Measurements from ENCODE around the gene EPOP. TPM values are rescaled to one million over a fixed set of nuclear protein-coding genes. Genes with fewer than 3 reads are reported as not detected.

The EPOP gene
- total RNA-seq, 1 experiment from 2014 or later, result 4.0 TPM

DNA sequence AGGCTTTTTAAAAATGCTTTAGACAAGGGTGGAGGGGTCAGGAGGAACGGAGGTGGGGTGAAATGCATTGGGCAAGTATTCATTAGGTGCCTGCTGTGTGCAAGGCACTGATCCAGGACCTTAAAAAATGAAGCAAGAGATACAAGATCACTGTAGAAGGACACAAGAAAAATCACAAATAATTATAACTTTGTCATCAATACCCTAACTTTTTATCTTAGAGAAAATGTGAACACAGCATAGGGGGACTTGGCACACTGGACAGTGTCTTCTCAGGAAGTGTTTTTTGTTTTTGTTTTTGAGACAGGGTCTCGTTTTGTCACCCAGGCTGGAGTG lies 7.0 kb downstream of the EPOP start:
- TF ChIP-seq CTCF (conservative IDR thresholded peaks at IDR 0.05; ENCODE audit: low read depth, low read length) (no peak; the same call in 1 of the 2 replicates), EZH2 (IDR thresholded peaks at IDR 0.05; ENCODE audit: borderline replicate concordance, low read depth, low read length, poor library complexity, severe bottlenecking) (no peak)
- Histone ChIP-seq H3K4me1 (ENCODE audit: insufficient read depth, low read length, poor library complexity, severe bottlenecking) (no peaks in the 10 kb centered on the region), H3K27ac (ENCODE audit: low read depth, low read length, poor library complexity, severe bottlenecking) (no peak overlapping the region), H3K4me3 (ENCODE audit: low read depth, low read length, poor library complexity, severe bottlenecking) (no peak overlapping the region), H3K36me3 (ENCODE audit: insufficient read depth, low read length, poor library complexity, severe bottlenecking) (no peaks in the 10 kb centered on the region), H3K9me3 (ENCODE audit: low read depth, low read length, poor library complexity, severe bottlenecking) (no peaks in the 10 kb centered on the region), H3K27me3 (replicated peaks; ENCODE audit: insufficient read depth, low read depth, low read length, poor library complexity) (peaks cover 4% of the 10 kb centered on the region)
- intact Hi-C loops (cut with micrococcal nuclease; ENCODE audit: unreplicated experiment), result loop anchor here (5.0 kb wide), 1 partner anchor 110 kb away; no protein-coding TSS in a partner anchor
- DNase-seq (ENCODE audit: low spot score), result no peak
- no TSS peak for BruUV-seq (replicated peaks)
- ChIA-PET CTCF (interaction anchor here (2.5 kb wide), 1 partner anchor 110 kb away, joined by 19 read pairs; no protein-coding TSS in a partner anchor), POLR2A (ENCODE audit: low non-redundant PET) (no interaction called here)

DNA sequence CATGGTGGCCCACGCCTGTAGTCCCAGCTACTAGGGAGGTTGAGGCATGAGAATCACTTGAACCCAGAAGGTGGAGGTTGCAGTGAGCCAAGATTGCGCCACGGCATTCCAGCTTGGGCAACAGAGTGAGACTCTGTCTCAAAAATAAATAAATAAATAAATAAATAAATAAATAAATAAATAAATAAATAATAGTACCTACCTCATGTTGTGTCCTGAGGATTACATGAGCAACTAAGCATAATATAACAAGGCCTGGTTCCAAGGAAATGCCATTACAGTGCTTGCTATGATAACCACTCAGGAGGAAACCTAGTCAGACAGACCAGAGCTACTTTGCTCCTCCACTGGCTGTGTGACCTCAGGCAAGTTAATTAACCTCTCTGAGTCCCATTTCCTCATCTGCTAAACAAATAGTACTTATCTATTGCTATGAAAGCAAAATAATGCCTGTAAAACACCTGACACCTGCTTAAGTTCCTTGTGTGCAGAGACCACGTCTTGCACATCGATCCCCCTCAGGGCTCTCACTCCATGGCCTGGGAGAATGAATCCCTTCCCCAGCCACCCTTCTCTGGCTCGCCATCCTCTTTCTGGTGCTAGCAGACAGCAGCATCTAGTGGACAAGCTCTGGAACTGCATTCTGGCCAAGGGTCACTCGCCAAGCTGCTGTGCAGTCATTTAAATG lies 7.5 kb downstream of the EPOP start:
- intact Hi-C loops (cut with micrococcal nuclease; ENCODE audit: unreplicated experiment), result loop anchor here (5.0 kb wide), 1 partner anchor 110 kb away; no protein-coding TSS in a partner anchor

DNA sequence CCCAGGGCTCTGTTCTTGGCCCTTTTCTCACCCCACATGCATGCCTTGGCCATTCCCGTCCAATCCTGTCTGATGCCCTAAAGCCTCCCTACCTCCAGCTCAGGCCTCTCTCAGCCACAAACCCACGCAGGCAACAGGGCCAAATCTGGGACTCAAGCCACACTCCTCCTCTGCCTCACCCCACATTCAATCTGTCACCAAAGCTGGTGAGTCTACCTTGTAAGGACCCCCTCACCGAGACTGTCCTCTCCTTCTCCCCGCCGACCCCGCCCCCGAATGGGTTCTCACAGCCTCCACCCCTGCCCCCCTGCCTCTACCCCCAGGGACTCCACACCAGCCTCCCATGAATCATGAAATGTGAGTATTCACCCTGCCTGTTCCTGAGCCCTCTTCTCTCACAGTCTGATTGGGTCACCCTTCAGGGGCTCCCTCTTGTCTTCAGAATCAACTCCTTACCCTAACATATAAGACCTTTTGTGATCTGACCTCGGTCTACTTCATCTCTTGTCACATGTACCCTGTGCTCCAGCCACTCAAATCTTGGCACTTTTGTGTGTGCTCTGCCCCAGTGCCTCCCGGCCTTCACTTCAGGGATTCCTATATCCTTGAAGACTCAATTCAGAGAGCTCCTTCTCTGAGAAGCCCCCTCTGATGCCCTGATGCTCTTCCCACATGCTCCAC lies 10.7 kb downstream of the EPOP start:
- intact Hi-C loops (cut with micrococcal nuclease; ENCODE audit: unreplicated experiment), result no loop called here
- H3K4me1 ChIP-seq (ENCODE audit: insufficient read depth, low read length, poor library complexity, severe bottlenecking), result no peaks in the 10 kb centered on the region
- TF ChIP-seq CTCF (conservative IDR thresholded peaks at IDR 0.05; ENCODE audit: low read depth, low read length) (no peak), EZH2 (IDR thresholded peaks at IDR 0.05; ENCODE audit: borderline replicate concordance, low read depth, low read length, poor library complexity, severe bottlenecking) (no peak)
- no peaks in the 10 kb centered on the region for H3K9me3 ChIP-seq (ENCODE audit: low read depth, low read length, poor library complexity, severe bottlenecking)
- no peaks in the 10 kb centered on the region for H3K27me3 ChIP-seq (replicated peaks; ENCODE audit: insufficient read depth, low read depth, low read length, poor library complexity)
- CTCF ChIA-PET, result interaction anchor here (1.2 to 2.0 kb wide), 2 partner anchors 106 to 155 kb away, joined by 3 to 11 read pairs; no protein-coding TSS in a partner anchor
- H3K36me3 ChIP-seq (ENCODE audit: insufficient read depth, low read length, poor library complexity, severe bottlenecking), result no peaks in the 10 kb centered on the region
- POLR2A ChIA-PET (ENCODE audit: low non-redundant PET), result no interaction called here
- no peak overlapping the region for H3K27ac ChIP-seq (ENCODE audit: low read depth, low read length, poor library complexity, severe bottlenecking)
- H3K4me3 ChIP-seq (ENCODE audit: low read depth, low read length, poor library complexity, severe bottlenecking), result no peak overlapping the region
- no peak for DNase-seq (ENCODE audit: low spot score)
- BruUV-seq (replicated peaks), result no TSS peak

More for the DNA sequence above, 7.5 kb downstream of the EPOP start:
- Histone ChIP-seq H3K9me3 (ENCODE audit: low read depth, low read length, poor library complexity, severe bottlenecking) (no peaks in the 10 kb centered on the region), H3K4me3 (ENCODE audit: low read depth, low read length, poor library complexity, severe bottlenecking) (no peak overlapping the region), H3K27ac (ENCODE audit: low read depth, low read length, poor library complexity, severe bottlenecking) (no peak overlapping the region), H3K27me3 (replicated peaks; ENCODE audit: insufficient read depth, low read depth, low read length, poor library complexity) (peaks cover 4% of the 10 kb centered on the region), H3K36me3 (ENCODE audit: insufficient read depth, low read length, poor library complexity, severe bottlenecking) (no peaks in the 10 kb centered on the region), H3K4me1 (ENCODE audit: insufficient read depth, low read length, poor library complexity, severe bottlenecking) (no peaks in the 10 kb centered on the region)
- POLR2A ChIA-PET (ENCODE audit: low non-redundant PET), result no interaction called here
- peak; percentile 64 for DNase-seq (ENCODE audit: low spot score)
- no TSS peak for BruUV-seq (replicated peaks)
- TF ChIP-seq EZH2 (IDR thresholded peaks at IDR 0.05; ENCODE audit: borderline replicate concordance, low read depth, low read length, poor library complexity, severe bottlenecking) (no peak), CTCF (conservative IDR thresholded peaks at IDR 0.05; ENCODE audit: low read depth, low read length) (peak; percentile 86)
- CTCF ChIA-PET, result interaction anchor here (0.7 to 2.5 kb wide), 2 partner anchors 109 to 204 kb away, joined by 5 to 19 read pairs; no protein-coding TSS in a partner anchor

Data from A673 (cell line).